ENCODE results near the gene ENKUR.

Gene ENKUR

GRCh38 chr10:24983130-24983529 lies 32.8 kb downstream of the ENKUR start:
- DNase-seq (ENCODE audit: low spot score): no peak
- in situ Hi-C loops (cut with MboI; ENCODE audit: low sequenced_read_pairs, unreplicated experiment): no loop called here
- no peak for TF ChIP-seq CTCF (IDR thresholded peaks at IDR 0.05; ENCODE audit: borderline replicate concordance, control extremely low read depth, extremely low read depth, insufficient read depth, missing control alignments)

- in situ Hi-C loops (cut with MboI; ENCODE audit: low sequenced_read_pairs, unreplicated experiment): no loop called here
- DNase-seq (ENCODE audit: low spot score): no peak
Measured at GRCh38 chr10:24982319-24983112, 33.4 kb downstream of the ENKUR start.

GRCh38 chr10:24981161-24981710 lies 34.7 kb downstream of the ENKUR start:
- TF ChIP-seq CTCF (IDR thresholded peaks at IDR 0.05; ENCODE audit: borderline replicate concordance, control extremely low read depth, extremely low read depth, insufficient read depth, missing control alignments): no peak
- no peak for DNase-seq (ENCODE audit: low spot score)
- in situ Hi-C loops (cut with MboI; ENCODE audit: low sequenced_read_pairs, unreplicated experiment): no loop called here

More at GRCh38 chr10:24982319-24983112, 33.4 kb downstream of the ENKUR start:
- TF ChIP-seq CTCF (IDR thresholded peaks at IDR 0.05; ENCODE audit: borderline replicate concordance, control extremely low read depth, extremely low read depth, insufficient read depth, missing control alignments): no peak

GRCh38 chr10:24979685-24980084 lies 36.3 kb downstream of the ENKUR start:
- no peak for TF ChIP-seq CTCF (IDR thresholded peaks at IDR 0.05; ENCODE audit: borderline replicate concordance, control extremely low read depth, extremely low read depth, insufficient read depth, missing control alignments)
- in situ Hi-C loops (cut with MboI; ENCODE audit: low sequenced_read_pairs, unreplicated experiment): no loop called here
- DNase-seq (ENCODE audit: low spot score): no peak

GRCh38 chr10:24974976-24975375 lies 41.0 kb downstream of the ENKUR start:
- TF ChIP-seq CTCF (IDR thresholded peaks at IDR 0.05; ENCODE audit: borderline replicate concordance, control extremely low read depth, extremely low read depth, insufficient read depth, missing control alignments): no peak
- in situ Hi-C loops (cut with MboI; ENCODE audit: low sequenced_read_pairs, unreplicated experiment): no loop called here
- DNase-seq (ENCODE audit: low spot score): no peak

- no peak for TF ChIP-seq CTCF (IDR thresholded peaks at IDR 0.05; ENCODE audit: borderline replicate concordance, control extremely low read depth, extremely low read depth, insufficient read depth, missing control alignments)
- in situ Hi-C loops (cut with MboI; ENCODE audit: low sequenced_read_pairs, unreplicated experiment): no loop called here
Measured at GRCh38 chr10:24973163-24973562, 42.8 kb downstream of the ENKUR start.

More at GRCh38 chr10:24973163-24973562, 42.8 kb downstream of the ENKUR start:
- DNase-seq (ENCODE audit: low spot score): no peak
